HepG2 (cell line): Measurements from ENCODE around the gene DIAPH1. TPM values are rescaled to one million over a fixed set of nuclear protein-coding genes. Genes with fewer than 3 reads are reported as not detected.

ENCODE experiments used
- ARID4A ChIP-seq: sonication (generic); formaldehyde crosslinking; IDR thresholded peaks from 2 replicates; pipeline ENCODE4 v1.5.0; 2020; ENCODE audit warnings: mild to moderate bottlenecking, missing genetic modification reagents, borderline replicate concordance
- ARNT ChIP-seq: fragments of 450-650 bp; IDR thresholded peaks from 2 replicates; pipeline ENCODE4 v1.6.1; 2017
- FIP1L1 ChIP-seq: fragments of 200-400 bp; formaldehyde crosslinking; IDR thresholded peaks from 2 replicates; pipeline ENCODE4 v1.6.1; 2018; ENCODE audit warnings: low read depth, mild to moderate bottlenecking, low read length, moderate library complexity, borderline replicate concordance; ENCODE audit not compliant: insufficient read depth
- IKZF5 ChIP-seq: IDR thresholded peaks from 2 replicates; pipeline ENCODE4 v1.6.1; 2018; ENCODE audit warnings: missing genetic modification reagents, mild to moderate bottlenecking, missing compliant biosample characterization
- KLF9 ChIP-seq: IDR thresholded peaks from 2 replicates; pipeline ENCODE4 v1.6.1; 2016; ENCODE audit warnings: low read depth
- MAFF ChIP-seq: IDR thresholded peaks from 2 replicates; pipeline ENCODE4 v1.6.1; 2011; ENCODE audit warnings: low read depth, low read length, improper control_type of control experiment
- NFE2 ChIP-seq: sonication (generic); formaldehyde crosslinking; IDR thresholded peaks from 2 replicates; pipeline ENCODE4 v1.4.0; 2020; ENCODE audit warnings: missing genetic modification reagents
- NR2F1 ChIP-seq, 2 experiments: fragments of 450-650 bp in 1 of 2; formaldehyde crosslinking in 1 of 2; IDR thresholded peaks; 2 replicates each; pipeline versions ENCODE4 v1.5.0 to v1.6.1; 2016 to 2020; ENCODE audit warnings: mild to moderate bottlenecking in 1 of 2, missing compliant biosample characterization in 1 of 2, missing genetic modification reagents in 1 of 2, moderate library complexity in 1 of 2
- PHF20 ChIP-seq: sonication (generic); formaldehyde crosslinking; IDR thresholded peaks from 2 replicates; pipeline ENCODE4 v1.5.0; 2020; ENCODE audit warnings: mild to moderate bottlenecking, missing genetic modification reagents
- RCOR2 ChIP-seq: IDR thresholded peaks from 2 replicates; pipeline ENCODE4 v1.6.1; 2016; ENCODE audit warnings: missing biosample characterization, missing genetic modification reagents
- RORA ChIP-seq: sonication (generic); formaldehyde crosslinking; IDR thresholded peaks from 2 replicates; pipeline ENCODE4 v1.5.0; 2020; ENCODE audit warnings: mild to moderate bottlenecking, missing genetic modification reagents, moderate library complexity
- ZKSCAN5 ChIP-seq: sonication (generic); formaldehyde crosslinking; IDR thresholded peaks from 2 replicates; pipeline ENCODE4 v1.5.1; 2020; ENCODE audit warnings: mild to moderate bottlenecking, missing genetic modification reagents
- ZNF432 ChIP-seq: sonication (generic); formaldehyde crosslinking; IDR thresholded peaks from 2 replicates; pipeline ENCODE4 v1.5.0; 2020; ENCODE audit warnings: missing genetic modification reagents, mild to moderate bottlenecking, borderline replicate concordance
- ZNF841 ChIP-seq: sonication (generic); formaldehyde crosslinking; IDR thresholded peaks from 2 replicates; pipeline ENCODE4 v1.8.1; 2023; ENCODE audit warnings: missing genetic modification reagents, borderline replicate concordance
- ZSCAN29 ChIP-seq: sonication (generic); formaldehyde crosslinking; conservative IDR thresholded peaks from 2 replicates; pipeline ENCODE4 v1.4.0; 2020; ENCODE audit warnings: mild to moderate bottlenecking, missing genetic modification reagents
- polyA plus RNA-seq, 8 experiments: library from polyadenylated mRNA; depleted of rRNA in 3 of 8; stranded (reverse) in 7 of 8; unstranded in 1 of 8; fragments of >200 nt; fragmentation: Illumina TruSeq in 4 of 8; extraction: Trizol in 4 of 8; gene quantifications; 2 replicates each; pipeline versions ENCODE4 v1.2.1 to v1.2.3, GENCODE V29; 2011 to 2016; ENCODE audit warnings: low read depth in 4 of 8, missing spikeins in 1 of 8, mixed read lengths in 1 of 8; ENCODE audit not compliant: insufficient read depth in 1 of 8
- total RNA-seq, 5 experiments: library from RNA; depleted of rRNA; stranded (reverse); fragments of >200 nt; fragmentation: Illumina TruSeq; extraction: Trizol; gene quantifications; 2 replicates each; pipeline ENCODE4 v1.2.3, GENCODE V29; 2016; ENCODE audit warnings: low read depth in 1 of 5
- TF ChIP-seq, protein P1 (sequence below): sonication (generic); formaldehyde crosslinking; conservative IDR thresholded peaks from 2 replicates; pipeline ENCODE4 v1.8.0; 2022; ENCODE audit warnings: missing genetic modification reagents
- TF ChIP-seq, protein P2 (sequence below): IDR thresholded peaks from 2 replicates; pipeline ENCODE4 v1.6.1; 2016; ENCODE audit warnings: missing genetic modification reagents, missing compliant biosample characterization
- TF ChIP-seq, protein P3 (sequence below): sonication (generic); formaldehyde crosslinking; IDR thresholded peaks from 2 replicates; pipeline ENCODE4 v1.4.0; 2020; ENCODE audit warnings: missing genetic modification reagents
- TF ChIP-seq, protein P4 (sequence below): sonication (generic); formaldehyde crosslinking; IDR thresholded peaks from 2 replicates; pipeline ENCODE4 v1.4.0; 2020; ENCODE audit warnings: missing genetic modification reagents; ENCODE audit errors: not compliant biosample characterization

Gene DIAPH1
- total and polyA plus RNA-seq, 2 of the 13 experiments (the other 11 are each of a cell fraction or from before 2014, with no cell fraction given), result 25.1 to 33.9 TPM

DNA sequence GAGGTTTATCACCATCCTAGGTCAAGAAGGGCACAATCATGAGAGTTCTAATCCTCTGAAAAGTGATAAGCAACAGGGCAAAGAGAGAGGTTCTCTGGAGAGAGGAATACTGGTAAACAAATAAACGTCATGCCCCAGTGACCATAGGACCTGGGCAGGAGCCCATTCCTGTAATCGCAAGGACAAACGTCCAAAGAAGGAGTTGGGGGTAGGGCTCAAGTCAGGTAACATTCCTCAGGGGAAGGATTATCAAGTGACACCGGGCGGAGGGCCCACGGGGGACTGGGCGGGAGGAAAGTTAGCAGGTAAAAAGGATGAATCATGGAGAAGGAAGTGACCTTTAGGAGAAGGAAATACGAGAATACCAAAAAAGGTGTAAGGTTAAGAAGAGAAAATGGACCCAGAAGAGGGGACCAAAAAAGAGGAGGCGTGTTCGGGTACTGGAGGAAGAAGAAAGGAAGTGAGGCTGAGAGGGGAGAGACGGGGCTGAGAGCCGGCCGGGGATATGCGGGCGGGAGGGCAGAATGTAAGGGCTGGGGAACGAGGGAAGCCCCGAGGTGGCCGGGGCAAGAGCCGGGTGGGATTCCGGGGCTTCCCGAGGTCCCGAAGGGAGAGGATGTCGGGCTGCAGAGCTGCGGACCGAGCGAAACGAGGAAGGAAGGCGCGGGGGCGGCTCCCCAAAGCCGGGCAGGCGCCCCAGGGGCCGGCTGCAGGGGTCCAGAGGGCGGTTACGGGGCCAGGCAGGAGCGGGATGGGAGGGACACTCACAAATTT, 583 bp downstream of the DIAPH1 start (continued):
- no peak for TF ChIP-seq MAFF
- 0 out of 2 replicates have a peak, but pooled peaks have one; percentile 31 for TF ChIP-seq IKZF5 (CRISPR knock-in tag)
- TF ChIP-seq RCOR2, result no peak
- TF ChIP-seq ARID4A, result peak; percentile 1; the same call in 1 of the 2 replicates
- TF ChIP-seq ZSCAN29 (CRISPR knock-in tag), result no peak
- no peak for TF ChIP-seq PHF20 (CRISPR knock-in tag)
- TF ChIP-seq, protein P1, sequence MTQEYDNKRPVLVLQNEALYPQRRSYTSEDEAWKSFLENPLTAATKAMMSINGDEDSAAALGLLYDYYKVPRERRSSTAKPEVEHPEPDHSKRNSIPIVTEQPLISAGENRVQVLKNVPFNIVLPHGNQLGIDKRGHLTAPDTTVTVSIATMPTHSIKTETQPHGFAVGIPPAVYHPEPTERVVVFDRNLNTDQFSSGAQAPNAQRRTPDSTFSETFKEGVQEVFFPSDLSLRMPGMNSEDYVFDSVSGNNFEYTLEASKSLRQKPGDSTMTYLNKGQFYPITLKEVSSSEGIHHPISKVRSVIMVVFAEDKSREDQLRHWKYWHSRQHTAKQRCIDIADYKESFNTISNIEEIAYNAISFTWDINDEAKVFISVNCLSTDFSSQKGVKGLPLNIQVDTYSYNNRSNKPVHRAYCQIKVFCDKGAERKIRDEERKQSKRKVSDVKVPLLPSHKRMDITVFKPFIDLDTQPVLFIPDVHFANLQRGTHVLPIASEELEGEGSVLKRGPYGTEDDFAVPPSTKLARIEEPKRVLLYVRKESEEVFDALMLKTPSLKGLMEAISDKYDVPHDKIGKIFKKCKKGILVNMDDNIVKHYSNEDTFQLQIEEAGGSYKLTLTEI (CRISPR knock-in tag), result no peak
- TF ChIP-seq ARNT, result no peak
- TF ChIP-seq, protein P2, sequence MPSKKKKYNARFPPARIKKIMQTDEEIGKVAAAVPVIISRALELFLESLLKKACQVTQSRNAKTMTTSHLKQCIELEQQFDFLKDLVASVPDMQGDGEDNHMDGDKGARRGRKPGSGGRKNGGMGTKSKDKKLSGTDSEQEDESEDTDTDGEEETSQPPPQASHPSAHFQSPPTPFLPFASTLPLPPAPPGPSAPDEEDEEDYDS (CRISPR knock-in tag), result 0 out of 2 replicates have a peak, but pooled peaks have one; percentile 23
- no peak for TF ChIP-seq RORA (CRISPR knock-in tag)
- TF ChIP-seq NFE2 (CRISPR knock-in tag), result no peak
- TF ChIP-seq KLF9 (CRISPR knock-in tag), result no peak
- TF ChIP-seq, protein P3, sequence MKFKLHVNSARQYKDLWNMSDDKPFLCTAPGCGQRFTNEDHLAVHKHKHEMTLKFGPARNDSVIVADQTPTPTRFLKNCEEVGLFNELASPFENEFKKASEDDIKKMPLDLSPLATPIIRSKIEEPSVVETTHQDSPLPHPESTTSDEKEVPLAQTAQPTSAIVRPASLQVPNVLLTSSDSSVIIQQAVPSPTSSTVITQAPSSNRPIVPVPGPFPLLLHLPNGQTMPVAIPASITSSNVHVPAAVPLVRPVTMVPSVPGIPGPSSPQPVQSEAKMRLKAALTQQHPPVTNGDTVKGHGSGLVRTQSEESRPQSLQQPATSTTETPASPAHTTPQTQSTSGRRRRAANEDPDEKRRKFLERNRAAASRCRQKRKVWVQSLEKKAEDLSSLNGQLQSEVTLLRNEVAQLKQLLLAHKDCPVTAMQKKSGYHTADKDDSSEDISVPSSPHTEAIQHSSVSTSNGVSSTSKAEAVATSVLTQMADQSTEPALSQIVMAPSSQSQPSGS (CRISPR knock-in tag), result 0 out of 2 replicates have a peak, but pooled peaks have one; percentile 42
- no peak for TF ChIP-seq FIP1L1
- TF ChIP-seq, protein P4, sequence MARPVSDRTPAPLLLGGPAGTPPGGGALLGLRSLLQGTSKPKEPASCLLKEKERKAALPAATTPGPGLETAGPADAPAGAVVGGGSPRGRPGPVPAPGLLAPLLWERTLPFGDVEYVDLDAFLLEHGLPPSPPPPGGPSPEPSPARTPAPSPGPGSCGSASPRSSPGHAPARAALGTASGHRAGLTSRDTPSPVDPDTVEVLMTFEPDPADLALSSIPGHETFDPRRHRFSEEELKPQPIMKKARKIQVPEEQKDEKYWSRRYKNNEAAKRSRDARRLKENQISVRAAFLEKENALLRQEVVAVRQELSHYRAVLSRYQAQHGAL, result no peak
- 0 out of 2 replicates have a peak, but pooled peaks have one; percentile 52 for TF ChIP-seq ZNF841
- TF ChIP-seq ZNF432 (CRISPR knock-in tag), result no peak
- TF ChIP-seq ZKSCAN5 (CRISPR knock-in tag), result no peak
- TF ChIP-seq NR2F1 (CRISPR knock-in tag; IDR thresholded peaks at IDR 0.05), result no peak
